SKM-1 (cell line): ENCODE results near the gene MAGOHB.
"Not testable (repeated sequence)": the region's sequence is repeated elsewhere in the genome, so short reads cannot be mapped to it uniquely, and the experiment has no call there.

Source experiments
- DNase-seq: peaks from one replicate; lab custom pipeline; 2025; ENCODE audit not compliant: unreplicated experiment; lab: John Stamatoyannopoulos, UW

The MAGOHB gene

DNA sequence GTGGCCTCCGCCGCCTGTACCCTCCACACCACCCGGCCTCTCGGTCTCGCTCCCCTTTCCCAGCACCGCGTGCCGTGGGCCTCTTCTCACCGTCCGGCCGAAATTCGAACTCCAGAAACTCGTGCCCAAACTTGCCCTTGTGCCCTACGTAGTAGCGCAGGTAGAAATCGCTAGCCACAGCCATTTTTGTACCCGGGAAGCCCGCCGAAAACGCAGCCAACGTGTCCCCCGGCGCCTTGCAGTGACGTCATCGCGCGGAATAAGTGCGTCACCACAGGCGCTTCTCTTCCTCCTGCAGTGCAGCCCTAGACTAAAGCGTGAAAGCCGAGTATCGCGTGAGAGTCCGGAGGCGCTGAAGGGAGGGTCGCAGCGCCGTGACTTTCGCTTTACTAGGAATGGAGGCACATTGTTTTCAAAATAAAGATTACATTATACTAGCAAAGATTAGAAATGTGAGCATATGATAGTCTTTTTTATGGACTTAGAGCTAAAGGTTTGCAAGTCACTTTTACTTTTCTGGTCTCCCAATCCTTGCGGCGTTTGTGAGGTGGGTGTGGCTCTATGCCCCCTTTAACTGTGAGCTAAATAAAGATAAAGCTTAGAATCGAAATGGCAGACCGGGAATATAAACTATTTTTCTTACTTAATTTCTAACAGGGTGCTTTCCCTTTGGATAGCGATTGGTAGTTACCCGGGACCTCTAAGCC is at the start of gene MAGOHB:
MAGOHB (minus strand) TSS at position 261 of the 707 bp plus-strand sequence; CDS start at position 184, 77 bp downstream.
- DNase-seq, result peak; percentile 20

DNA sequence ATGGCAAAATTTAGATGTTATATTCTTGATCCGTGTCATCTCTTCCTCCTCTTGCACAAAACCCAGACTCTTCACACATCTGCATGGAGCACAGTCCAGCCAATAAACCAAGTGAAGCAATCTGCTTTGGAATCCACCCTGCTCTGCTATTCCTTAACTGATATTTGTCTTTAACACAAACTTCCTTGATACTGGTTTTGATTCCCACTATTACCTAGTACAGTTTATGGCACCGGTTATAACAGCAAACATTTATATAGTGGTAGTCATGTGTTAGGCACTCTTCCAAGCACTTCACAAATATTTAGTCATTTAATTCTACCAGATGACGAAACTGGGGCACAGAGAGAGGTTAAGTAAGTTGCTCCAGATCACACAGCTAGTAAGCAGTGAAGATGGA is 47.9 kb upstream of the MAGOHB start:
- no peak for DNase-seq

- no peak for DNase-seq
These were observed 40.6 kb upstream of the MAGOHB start for GRCh38 chr12:10654003-10654402.

DNA sequence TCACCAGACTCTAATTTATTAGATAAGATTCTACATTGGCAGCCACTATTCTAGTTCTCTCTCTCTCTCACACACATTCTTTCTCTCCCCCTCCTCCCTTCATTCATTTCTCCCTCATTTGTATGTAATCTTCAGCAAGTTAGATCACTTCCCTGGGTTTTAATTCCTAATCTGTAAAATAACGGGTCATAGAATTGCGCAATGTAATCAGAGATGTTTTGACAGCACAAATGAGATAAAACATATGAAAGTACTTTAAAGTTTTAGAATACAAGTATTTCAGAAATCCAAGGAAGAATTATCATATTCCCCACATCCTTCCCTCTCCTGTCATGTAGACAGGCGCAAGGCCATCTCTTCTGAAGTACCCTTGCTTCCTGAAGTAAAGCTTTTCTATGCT is 38.8 kb upstream of the MAGOHB start:
- no peak for DNase-seq

DNA sequence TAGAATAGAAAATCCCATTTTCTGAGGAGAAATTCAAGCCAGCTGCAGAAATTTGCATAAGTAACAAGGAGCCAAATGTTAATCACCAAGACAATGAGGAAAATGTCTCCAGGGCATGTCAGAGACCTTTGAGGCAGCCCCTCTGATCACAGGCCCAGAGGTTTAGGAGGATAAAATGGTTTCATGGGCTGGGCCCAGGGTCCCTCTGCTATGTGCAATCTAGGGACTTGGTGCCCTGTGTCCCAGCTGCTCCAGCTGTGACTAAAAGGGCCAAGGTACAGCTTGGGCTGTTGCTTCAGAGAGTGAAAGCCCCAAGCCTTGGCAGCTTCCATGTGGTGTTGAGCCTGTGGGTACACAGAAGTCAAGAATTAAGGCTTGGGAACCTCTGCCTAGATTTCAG is 33.2 kb upstream of the MAGOHB start:
- not testable (repeated sequence) for DNase-seq

GRCh38 chr12:10645910-10646309 is 32.5 kb upstream of the MAGOHB start:
- no peak for DNase-seq

GRCh38 chr12:10641735-10642500 is 28.5 kb upstream of the MAGOHB start:
- DNase-seq, result no peak

DNA sequence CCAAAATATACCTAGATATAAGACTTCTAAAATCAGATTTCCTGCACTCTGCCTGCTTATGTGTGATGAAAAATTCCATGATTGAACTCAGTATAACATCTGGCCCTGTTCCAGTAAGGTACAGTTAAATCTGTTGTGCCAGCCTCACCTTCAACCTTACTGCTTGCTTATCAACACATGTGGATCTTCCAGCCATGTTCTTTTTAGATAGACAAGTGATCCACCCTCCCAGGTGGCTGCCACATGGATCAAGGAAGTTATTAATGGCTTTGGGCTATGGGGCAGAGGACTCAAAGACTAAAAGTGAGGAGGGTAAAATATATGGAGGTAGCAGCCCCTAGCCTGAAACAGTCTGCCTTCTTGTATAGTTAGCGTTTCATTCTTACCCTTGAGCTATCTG is 25.3 kb upstream of the MAGOHB start:
- no peak for DNase-seq

- DNase-seq, result no peak
These were observed 23.2 kb upstream of the MAGOHB start for GRCh38 chr12:10636611-10637010.

DNA sequence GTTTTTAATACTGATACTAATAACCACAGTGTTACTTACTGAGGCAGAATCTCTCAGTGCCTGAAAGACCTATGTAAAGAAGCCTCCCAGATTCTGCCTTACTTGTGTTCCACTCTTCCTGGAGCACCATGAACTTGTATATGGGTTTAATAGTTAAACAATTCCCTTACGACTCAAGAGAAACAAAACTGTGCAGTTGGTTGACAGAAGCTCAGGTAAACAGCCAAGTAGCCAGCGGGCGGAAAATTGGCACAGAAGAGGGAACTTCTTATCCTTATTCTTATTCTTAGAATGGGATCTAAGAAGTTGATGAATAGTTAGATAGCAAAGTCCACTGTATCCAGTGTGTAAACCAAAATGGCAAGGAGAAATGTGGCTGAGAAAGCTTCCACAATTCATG is 22.7 kb upstream of the MAGOHB start:
- DNase-seq, result no peak

- DNase-seq, result no peak
These were observed 21.9 kb upstream of the MAGOHB start for GRCh38 chr12:10635306-10635705.

DNA sequence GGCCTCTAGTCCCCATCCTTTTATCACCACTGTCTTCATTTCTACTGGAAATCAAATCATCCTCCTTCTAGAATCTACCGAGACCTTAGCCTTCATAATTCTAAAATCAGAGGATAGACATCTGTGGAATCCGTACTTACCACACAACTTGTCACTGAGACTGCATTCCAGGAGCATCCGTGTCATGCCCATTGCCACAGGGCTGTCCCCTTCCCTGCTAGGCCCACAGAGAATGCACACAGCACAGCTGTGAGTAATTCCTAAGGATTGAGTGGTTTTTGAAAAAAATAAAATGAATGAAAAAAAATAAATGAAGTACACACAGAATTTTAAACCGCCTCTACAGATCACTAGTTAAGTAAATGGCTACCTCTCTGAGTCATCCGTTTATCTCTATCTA is 21.0 kb upstream of the MAGOHB start:
- no peak for DNase-seq

DNA sequence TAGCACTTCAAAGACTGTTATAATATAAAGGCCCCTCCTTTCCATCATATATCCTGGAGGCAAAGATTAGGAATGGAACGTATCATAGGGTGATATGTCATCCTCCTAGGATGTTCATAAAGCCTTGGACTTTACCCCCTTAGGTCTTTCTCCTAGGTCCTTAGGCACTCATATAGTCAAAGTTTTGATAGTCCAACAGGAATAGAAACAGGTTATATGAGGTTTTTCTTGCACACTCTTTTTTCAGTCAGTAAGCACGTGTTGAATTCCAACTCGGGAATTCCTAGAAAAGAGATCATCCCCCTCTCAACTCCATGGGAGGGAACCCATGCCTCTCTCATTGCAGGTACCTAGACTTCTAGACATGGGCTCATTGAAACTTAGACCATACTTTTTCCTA is 20.1 kb upstream of the MAGOHB start:
- DNase-seq, result no peak

- no peak for DNase-seq
These were observed 18.8 kb upstream of the MAGOHB start for GRCh38 chr12:10632226-10632625.

DNA sequence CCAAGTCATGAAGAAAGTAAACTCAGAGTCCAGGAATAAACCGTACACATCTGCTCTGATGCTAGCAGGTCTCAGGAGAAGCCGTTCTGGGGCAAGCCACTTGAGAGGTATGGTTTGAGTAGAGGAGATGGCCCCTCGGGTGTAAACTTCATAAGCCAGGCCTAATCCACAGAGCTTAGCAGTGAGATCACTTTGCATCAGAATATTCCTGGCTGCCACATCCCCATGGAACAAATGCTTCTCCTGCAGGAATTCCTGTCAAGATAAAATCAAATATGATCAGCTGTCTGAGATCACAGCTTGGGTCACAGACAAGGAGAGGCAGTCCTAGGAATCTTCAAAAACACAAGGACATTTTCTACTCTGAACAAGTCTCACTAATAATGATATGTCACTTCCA is 11.2 kb upstream of the MAGOHB start:
- DNase-seq, result no peak

DNA sequence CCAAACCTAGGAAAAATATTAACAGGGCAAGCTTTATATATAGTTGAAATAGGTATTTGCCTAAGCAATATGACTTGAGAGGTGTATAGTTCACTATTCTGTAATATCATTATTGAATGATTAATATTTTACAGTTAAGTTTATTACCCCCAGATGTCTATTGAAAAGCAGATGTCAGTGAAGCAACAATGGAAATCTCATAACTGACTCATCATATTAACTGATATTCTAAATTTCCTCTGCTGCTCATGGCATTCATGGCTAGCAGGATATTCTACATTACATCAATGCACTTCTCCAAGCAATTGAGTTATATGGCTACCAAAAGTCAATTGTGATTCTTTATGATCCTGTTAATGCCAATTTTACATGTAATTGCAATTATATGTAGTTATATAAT is 9.7 kb upstream of the MAGOHB start:
- no peak for DNase-seq

DNA sequence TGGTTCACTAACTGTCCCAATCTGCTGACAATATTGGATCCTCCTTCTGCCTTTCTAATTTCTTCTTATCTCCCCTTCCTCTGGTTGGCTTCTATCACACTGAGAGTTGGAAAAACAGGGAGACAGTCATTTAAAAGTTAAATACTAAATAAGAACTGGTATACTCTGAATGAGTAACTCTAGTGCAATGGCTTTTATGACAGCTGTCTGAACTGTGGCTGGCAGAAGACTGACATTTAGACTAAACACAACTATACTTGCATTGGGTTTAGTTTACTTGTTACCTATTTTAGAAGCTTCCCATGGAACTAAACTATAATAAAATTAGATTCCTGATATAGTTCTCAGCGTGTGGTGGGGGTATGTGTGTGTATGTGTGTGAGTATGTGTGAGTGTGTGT is 7.9 kb upstream of the MAGOHB start:
- DNase-seq, result no peak

- no peak for DNase-seq
These were observed 6.8 kb upstream of the MAGOHB start for GRCh38 chr12:10620078-10620779.

- no peak for DNase-seq
These were observed 5.1 kb upstream of the MAGOHB start for GRCh38 chr12:10618338-10618987.

GRCh38 chr12:10617863-10618262 is 4.5 kb upstream of the MAGOHB start:
- no peak for DNase-seq

- no peak for DNase-seq
These were observed 2.1 kb upstream of the MAGOHB start for GRCh38 chr12:10615532-10615931.

DNA sequence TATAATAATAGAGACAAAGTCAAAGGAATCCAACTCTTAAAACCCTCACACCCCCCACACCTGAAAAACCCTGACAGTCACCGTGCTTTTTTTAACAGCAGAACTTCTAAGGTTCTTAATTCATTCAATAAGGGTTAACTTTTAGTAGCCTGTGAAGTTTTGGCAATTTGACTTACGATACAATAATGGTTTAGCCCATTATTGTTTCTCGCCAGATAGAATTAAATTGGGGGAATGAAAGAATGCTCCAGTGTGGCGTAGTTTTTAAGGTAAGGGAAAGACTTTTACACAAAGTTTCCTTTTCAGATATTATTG is 604 bp upstream of the MAGOHB start:
- DNase-seq, result no peak
